Stimulated activated CD8-positive, alpha-beta memory T cell treated with anti-CD3 and anti-CD28 coated beads, Interleukin-7, amount 100 ng/mL, for 48 hours (primary cell): ENCODE measurements around the gene FKBP1A.
"Not testable (repeated sequence)": the region's sequence is repeated elsewhere in the genome, so short reads cannot be mapped to it uniquely, and the experiment has no call there.

Experiments
- DNase-seq, 2 donors: peaks; one replicate each; pipeline ENCODE4 v3.0.0-alpha.2; 2020; ENCODE audit warnings: low read depth in 1 of 2; ENCODE audit errors: extremely low read depth in 1 of 2

FKBP1A gene

DNA sequence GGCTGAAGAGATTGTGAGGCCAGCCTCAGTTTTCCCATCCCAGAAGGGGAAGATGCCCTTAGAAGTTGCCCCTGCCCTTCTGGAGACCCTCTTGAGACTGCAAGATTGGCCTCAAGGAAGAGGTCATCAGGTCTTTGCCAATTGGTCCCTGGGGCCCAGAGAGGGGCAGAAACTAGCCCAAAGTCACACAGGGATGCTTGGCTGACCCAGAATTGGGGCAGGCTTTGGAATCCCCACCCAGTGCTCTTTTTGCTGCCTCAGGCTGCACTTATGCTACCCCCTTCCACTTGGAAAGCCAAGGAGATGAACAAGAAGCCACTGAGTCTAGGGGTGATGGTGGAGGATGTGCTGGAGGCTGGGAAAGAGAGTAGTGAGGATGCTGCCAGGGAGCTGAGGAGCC is 24.9 kb upstream of the FKBP1A start:
- no peak for DNase-seq

- no peak for DNase-seq
These were observed 24.4 kb upstream of the FKBP1A start for GRCh38 chr20:1417273-1417672.

GRCh38 chr20:1415667-1416468 is 23.0 kb upstream of the FKBP1A start:
- no peak for DNase-seq

GRCh38 chr20:1414982-1415381 is 22.1 kb upstream of the FKBP1A start:
- DNase-seq, result no peak

- DNase-seq, result no peak
These were observed 12.9 kb upstream of the FKBP1A start for GRCh38 chr20:1405801-1406200.

DNA sequence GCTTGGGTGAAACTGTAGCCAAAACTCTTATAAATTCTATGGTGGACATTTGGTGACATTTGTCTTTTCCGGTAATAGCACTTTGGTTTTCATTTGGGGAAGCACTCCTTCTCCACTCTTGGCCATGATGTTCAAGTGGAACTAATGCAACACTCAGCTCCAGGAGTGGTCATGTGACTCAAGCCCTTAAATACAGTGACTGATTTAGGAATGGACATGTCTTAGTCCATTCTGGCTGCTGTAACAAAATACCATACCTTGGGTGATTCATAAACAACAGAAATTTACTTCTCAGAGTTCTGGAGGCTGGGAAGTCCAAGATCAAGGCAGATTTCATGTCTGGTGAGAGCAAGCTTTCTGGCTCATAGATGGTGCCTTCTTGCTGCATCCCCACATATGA is 10.8 kb upstream of the FKBP1A start:
- no peak for DNase-seq

- no peak for DNase-seq
These were observed 9.3 kb upstream of the FKBP1A start for GRCh38 chr20:1402149-1402548.

GRCh38 chr20:1401451-1401907 is 8.6 kb upstream of the FKBP1A start:
- no peak for DNase-seq

DNA sequence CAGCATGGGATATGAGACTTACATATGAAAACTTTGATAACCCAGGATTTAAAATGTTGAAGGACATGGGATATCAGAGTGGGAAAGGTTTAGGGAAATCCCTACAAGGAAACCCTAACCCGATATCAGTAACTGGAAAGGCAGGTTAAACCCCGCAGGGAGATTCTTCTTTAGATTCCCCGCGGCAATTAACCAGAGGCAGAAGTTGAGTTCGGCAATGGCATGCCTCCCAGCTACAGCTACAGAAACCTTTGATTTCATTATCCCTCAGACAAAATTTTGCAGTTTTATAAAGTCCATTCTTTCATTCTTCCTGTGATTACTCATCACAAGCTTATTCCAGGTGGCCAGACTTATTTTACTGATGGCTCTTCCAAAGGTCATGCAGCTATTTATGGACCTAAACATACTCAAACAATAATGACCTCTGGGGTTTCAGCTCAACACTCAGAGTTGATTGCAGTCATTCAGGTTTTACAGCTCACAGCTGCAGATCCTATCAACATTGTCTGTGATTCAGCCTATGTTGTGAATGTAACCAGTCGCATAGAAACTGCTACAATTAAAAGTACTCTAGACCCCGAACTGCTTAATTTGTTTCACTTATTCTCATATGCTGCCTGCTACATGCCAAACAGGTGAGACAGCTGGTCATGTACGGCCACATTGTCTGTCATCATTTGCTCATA is 7.0 kb upstream of the FKBP1A start:
- not testable (repeated sequence) for DNase-seq

DNA sequence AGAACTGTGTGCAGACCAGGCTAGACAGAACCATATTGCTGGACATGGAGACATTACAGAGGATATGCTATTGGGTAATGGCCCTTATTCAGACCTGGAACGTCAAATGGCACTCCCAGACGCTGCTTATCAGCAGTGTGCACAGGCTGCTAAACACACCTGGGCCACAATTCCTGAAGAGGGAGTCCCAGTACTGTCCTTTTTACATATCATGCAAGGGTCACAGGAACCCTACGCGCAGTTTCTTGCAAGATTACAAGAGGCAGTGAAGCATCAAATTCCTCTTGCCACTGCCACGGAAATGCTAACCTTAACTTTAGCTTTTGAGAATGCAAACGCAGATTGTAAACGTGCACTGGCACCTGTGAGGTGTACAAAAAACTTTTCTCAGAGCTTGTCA is 5.3 kb upstream of the FKBP1A start:
- DNase-seq, result not testable (repeated sequence)

- no peak for DNase-seq
These were observed 4.9 kb upstream of the FKBP1A start for GRCh38 chr20:1397710-1398109.

GRCh38 chr20:1396702-1397101 is 3.8 kb upstream of the FKBP1A start:
- no peak for DNase-seq

DNA sequence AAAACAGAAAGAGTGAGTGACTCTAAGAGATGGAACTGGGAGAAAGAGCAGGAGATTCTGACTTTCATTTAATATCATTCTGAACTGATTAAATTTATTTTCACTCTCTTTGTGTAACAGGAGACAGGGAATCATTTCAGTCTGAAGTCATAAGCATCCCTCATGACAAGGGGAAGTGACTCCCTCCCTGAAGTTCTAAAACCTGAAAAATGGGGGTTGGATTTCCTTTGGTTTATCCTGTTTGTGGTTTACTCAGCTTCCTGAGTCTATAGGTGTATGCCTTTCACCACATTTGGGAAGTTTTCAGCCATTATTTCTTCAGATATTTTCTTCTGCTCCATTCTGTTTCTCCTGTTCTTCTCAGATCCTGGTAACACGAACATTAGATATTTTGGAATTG is 3.4 kb upstream of the FKBP1A start:
- no peak for DNase-seq

GRCh38 chr20:1394686-1395085 is 1.8 kb upstream of the FKBP1A start:
- DNase-seq, result no peak

- DNase-seq, result no peak
These were observed 641 bp upstream of the FKBP1A start for GRCh38 chr20:1393507-1393882.

DNA sequence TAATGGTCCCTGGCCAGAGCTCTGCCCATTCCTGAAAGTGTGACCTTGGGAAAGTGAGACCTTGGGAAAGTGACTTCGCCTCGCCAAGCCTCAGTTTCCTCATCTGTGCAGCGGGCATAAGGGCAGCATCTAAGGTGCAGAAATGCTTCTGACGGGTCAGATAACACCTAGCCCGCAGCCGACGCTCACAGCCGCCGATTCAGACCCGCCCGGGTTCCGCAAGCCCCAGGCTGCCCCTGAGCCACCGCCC is 486 bp downstream of the FKBP1A start:
- DNase-seq, result no peak

DNA sequence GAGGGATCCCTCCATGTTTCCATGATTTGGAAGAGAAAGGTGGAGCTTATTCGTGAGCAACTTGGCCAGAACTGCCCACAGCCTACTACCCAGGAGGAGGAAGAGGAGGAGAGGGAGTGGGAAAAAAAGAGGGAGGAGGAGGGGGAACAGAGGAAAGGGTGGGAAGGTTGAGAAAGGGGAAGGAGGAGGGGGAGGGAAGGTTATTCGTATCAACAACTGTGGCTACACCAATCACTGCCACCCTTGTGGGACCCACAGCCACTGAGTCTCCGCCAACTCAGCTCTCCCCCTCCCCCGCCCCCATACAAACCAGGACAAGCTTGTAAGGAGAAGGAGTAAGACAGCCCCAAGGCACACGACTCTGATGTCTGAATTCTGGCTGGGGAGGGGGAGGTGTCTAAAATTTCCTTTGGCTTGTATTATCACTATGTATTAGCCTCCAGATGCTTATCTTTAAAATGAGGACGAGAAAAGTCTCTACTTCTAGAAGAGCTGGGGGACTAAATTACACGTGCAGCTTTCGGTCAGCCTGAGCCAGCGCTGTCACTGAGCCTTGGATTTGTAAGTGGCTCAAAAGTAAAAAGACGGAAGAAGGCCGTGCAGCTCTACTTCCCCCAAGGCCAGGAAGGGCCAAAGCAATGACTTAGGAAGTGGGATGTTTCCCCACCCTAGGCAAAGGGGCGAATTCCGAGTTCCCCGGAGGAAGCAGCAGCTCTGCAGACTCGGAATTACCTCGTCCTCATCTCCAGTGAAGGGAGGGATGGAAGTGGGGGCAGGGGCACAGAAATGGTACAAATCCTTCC is 1.0 kb downstream of the FKBP1A start:
- DNase-seq, result no peak

- no peak for DNase-seq
These were observed 2.1 kb downstream of the FKBP1A start for GRCh38 chr20:1390581-1391403.

DNA sequence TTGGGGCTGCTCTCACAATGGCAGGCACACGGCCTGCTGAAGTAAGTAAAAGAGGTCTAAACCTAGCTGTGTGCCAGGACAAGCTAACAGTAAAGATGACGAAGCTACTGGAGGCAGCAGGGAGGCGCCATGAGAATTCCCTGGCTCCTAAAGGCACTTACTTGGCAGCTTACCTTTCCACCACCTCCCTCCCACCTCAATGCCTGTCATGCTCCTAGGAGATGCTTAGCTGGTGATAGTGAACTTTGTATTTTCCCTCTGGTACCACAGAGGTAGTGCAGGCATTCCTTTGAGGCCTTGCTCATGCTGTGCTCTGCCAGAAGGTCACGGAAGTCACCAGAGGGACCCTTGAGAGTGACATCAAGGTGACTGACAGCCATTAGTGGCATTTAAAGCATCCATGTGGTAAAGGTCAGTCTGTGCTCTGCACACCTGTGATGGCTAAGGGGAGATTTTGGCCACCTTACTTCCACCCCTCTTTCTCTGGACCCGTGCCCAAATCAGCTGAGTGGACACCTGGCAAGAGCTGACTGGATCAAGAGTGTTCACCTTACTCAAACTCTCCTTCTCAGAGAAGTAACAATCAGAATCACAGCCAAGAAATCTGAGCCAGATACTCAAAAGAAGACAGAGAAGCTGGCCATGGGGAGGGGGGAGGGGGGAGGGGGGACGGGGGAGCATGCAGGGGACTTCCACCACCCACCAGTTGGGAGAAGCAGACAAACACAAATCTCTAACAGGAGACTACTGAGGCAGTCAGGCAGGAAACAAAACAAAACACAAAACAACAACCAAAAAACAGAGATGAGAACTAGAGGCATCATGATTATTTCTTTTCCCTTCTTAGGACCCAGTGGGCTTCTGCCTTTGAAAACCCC is 2.9 kb downstream of the FKBP1A start:
- no peak for DNase-seq
